WTC11 (cell line): Measurements from ENCODE around the gene E2F4. TPM values are rescaled to one million over a fixed set of nuclear protein-coding genes. Genes with fewer than 3 reads are reported as not detected.

Experiments used
- ATAC-seq: fragments of 200-7000 bp; cut with Tn5 transposase; 2 replicates; pipeline ENCODE4 v1.10.0; 2021; ENCODE audit warnings: mild to moderate bottlenecking, moderate library complexity
- CTCF ChIA-PET: fragments of 300-600 bp; sonication (Branson Sonifier 250); formaldehyde crosslinking; loops from one replicate; lab custom pipeline; 2021; ENCODE audit warnings: antibody characterized with exemption; lab: Charles Lee
- POLR2A ChIA-PET: fragments of 350-600 bp; sonication (Branson Sonifier 250); formaldehyde crosslinking; loops from one replicate; lab custom pipeline; 2021; ENCODE audit warnings: antibody characterized with exemption; lab: Charles Lee
- DNase-seq: peaks from one replicate; pipeline ENCODE4 v3.0.0; 2021; ENCODE audit warnings: low spot score
- H3K27ac Mint-ChIP-seq: 2 replicates; pipeline ENCODE4 v1.8.0; 2021; ENCODE audit warnings: mixed read lengths
- H3K27me3 Mint-ChIP-seq: 2 replicates; pipeline ENCODE4 v1.8.0; 2021; ENCODE audit warnings: low read depth, mild to moderate bottlenecking, moderate library complexity, mixed read lengths
- H3K36me3 Mint-ChIP-seq: 2 replicates; pipeline ENCODE4 v1.8.0; 2021; ENCODE audit warnings: mixed read lengths
- H3K4me1 Mint-ChIP-seq: 2 replicates; pipeline ENCODE4 v1.8.0; 2022; ENCODE audit warnings: mixed read lengths
- H3K4me3 Mint-ChIP-seq: 2 replicates; pipeline ENCODE4 v1.8.0; 2021; ENCODE audit warnings: mild to moderate bottlenecking, moderate library complexity, mixed read lengths
- H3K9me3 Mint-ChIP-seq: 2 replicates; pipeline ENCODE4 v1.8.0; 2021; ENCODE audit warnings: mixed read lengths
- ARID4B ChIP-seq: sonication (generic); formaldehyde crosslinking; IDR thresholded peaks from 2 replicates; pipeline ENCODE4 v1.8.0; 2023; ENCODE audit warnings: missing genetic modification reagents, mild to moderate bottlenecking, borderline replicate concordance
- CREB1 ChIP-seq: sonication (generic); formaldehyde crosslinking; IDR thresholded peaks from 2 replicates; pipeline ENCODE4 v1.8.0; 2023; ENCODE audit warnings: mild to moderate bottlenecking, missing genetic modification reagents
- ELF4 ChIP-seq: sonication (generic); formaldehyde crosslinking; IDR thresholded peaks from 2 replicates; pipeline ENCODE4 v1.8.1; 2022; ENCODE audit warnings: low read depth, mild to moderate bottlenecking, moderate library complexity, missing genetic modification reagents
- FOXK1 ChIP-seq: sonication (generic); formaldehyde crosslinking; IDR thresholded peaks from 2 replicates; pipeline ENCODE4 v1.8.0; 2022; ENCODE audit warnings: mild to moderate bottlenecking, moderate library complexity, missing genetic modification reagents
- FOXP1 ChIP-seq: sonication (generic); formaldehyde crosslinking; IDR thresholded peaks from 2 replicates; pipeline ENCODE4 v1.8.0; 2022; ENCODE audit warnings: missing genetic modification reagents, mild to moderate bottlenecking, moderate library complexity, borderline replicate concordance
- FOXP4 ChIP-seq: sonication (generic); formaldehyde crosslinking; IDR thresholded peaks from 2 replicates; pipeline ENCODE4 v1.8.0; 2022; ENCODE audit warnings: mild to moderate bottlenecking, missing genetic modification reagents
- GABPB1 ChIP-seq: sonication (generic); formaldehyde crosslinking; IDR thresholded peaks from 2 replicates; pipeline ENCODE4 v1.8.1; 2023; ENCODE audit warnings: mild to moderate bottlenecking, missing genetic modification reagents
- GTF2I ChIP-seq: fragments of 250-450 bp; sonication (Bioruptor Pico); conservative IDR thresholded peaks from 2 replicates; pipeline ENCODE4 v1.4.0; 2021; ENCODE audit warnings: mild to moderate bottlenecking
- JAZF1 ChIP-seq: fragments of 250-450 bp; sonication (Bioruptor Pico); IDR thresholded peaks from 2 replicates; pipeline ENCODE4 v1.9.0; 2021; ENCODE audit warnings: moderate library complexity, mild to moderate bottlenecking, inconsistent platforms
- MAX ChIP-seq: sonication (generic); formaldehyde crosslinking; IDR thresholded peaks from 2 replicates; pipeline ENCODE4 v1.8.0; 2022; ENCODE audit warnings: mild to moderate bottlenecking, missing genetic modification reagents
- NFE2L1 ChIP-seq: sonication (generic); formaldehyde crosslinking; IDR thresholded peaks from 2 replicates; pipeline ENCODE4 v1.8.1; 2023; ENCODE audit warnings: missing genetic modification reagents
- NFYB ChIP-seq: sonication (generic); formaldehyde crosslinking; conservative IDR thresholded peaks from 2 replicates; pipeline ENCODE4 v1.8.0; 2022; ENCODE audit warnings: low read depth, missing genetic modification reagents
- NR1H2 ChIP-seq: sonication (generic); formaldehyde crosslinking; IDR thresholded peaks from 2 replicates; pipeline ENCODE4 v1.9.0; 2021; ENCODE audit warnings: mild to moderate bottlenecking, moderate library complexity, missing genetic modification reagents
- PRDM15 ChIP-seq: sonication (generic); formaldehyde crosslinking; IDR thresholded peaks from 2 replicates; pipeline ENCODE4 v1.8.0; 2022; ENCODE audit warnings: missing genetic modification reagents
- SP1 ChIP-seq: sonication (generic); formaldehyde crosslinking; conservative IDR thresholded peaks from 2 replicates; pipeline ENCODE4 v1.8.1; 2022; ENCODE audit warnings: missing genetic modification reagents
- ZNF138 ChIP-seq: sonication (generic); formaldehyde crosslinking; conservative IDR thresholded peaks from 2 replicates; pipeline ENCODE4 v1.8.1; 2022; ENCODE audit warnings: mild to moderate bottlenecking, moderate library complexity, missing genetic modification reagents
- ZNF416 ChIP-seq: fragments of 250-450 bp; sonication (Bioruptor Pico); IDR thresholded peaks from 2 replicates; pipeline ENCODE4 v1.9.0; 2021; ENCODE audit warnings: mild to moderate bottlenecking, inconsistent platforms
- total RNA-seq: library from RNA; stranded (reverse); gene quantifications from 3 replicates; pipeline ENCODE4 v1.2.3, GENCODE V29; 2021

The E2F4 gene
- total RNA-seq, 1 experiment from 2014 or later: 85.0 TPM

GRCh38 chr16:67162506-67163163, 29.3 kb upstream of the E2F4 start (continued):
- TF ChIP-seq PRDM15 (CRISPR knock-in tag): peak; percentile 14; the same call in 1 of the 2 replicates
- no peak for TF ChIP-seq ZNF138 (CRISPR knock-in tag)
- TF ChIP-seq FOXP1 (CRISPR knock-in tag): no peak
- TF ChIP-seq, all 79 proteins: peak for 3

- ATAC-seq (peak; percentile 5), DNase-seq (peak; percentile 56)
- Mint-ChIP-seq H3K27ac (no peak overlapping the region), H3K36me3 (peaks cover 2% of the 10 kb centered on the region; the same call in 1 of the 2 replicates), H3K4me1 (peaks cover 42% of the 10 kb centered on the region), H3K9me3 (no peaks in the 10 kb centered on the region), H3K27me3 (peaks cover 99% of the 10 kb centered on the region), H3K4me3 (peak overlapping the region; percentile 58)
- POLR2A ChIA-PET: interaction anchor here (0.8 kb wide), 1 partner anchor 11 kb away, joined by 3 read pairs; no protein-coding TSS in a partner anchor
- CTCF ChIA-PET: interaction anchor here (0.9 to 15.6 kb wide), 10 partner anchors 6 to 202 kb away, joined by 3 to 386 read pairs (median 11); partner anchors contain the start of genes B3GNT9, CES3, ELMO3 and FBXL8
- TF ChIP-seq NFYB (CRISPR knock-in tag) (0 out of 2 replicates have a peak, but pooled peaks have one; percentile 14), SP1 (CRISPR knock-in tag) (peak; percentile 60), FOXK1 (CRISPR knock-in tag) (peak; percentile 16; the same call in 1 of the 2 replicates), CREB1 (CRISPR knock-in tag) (no peak), JAZF1 (CRISPR knock-in tag) (no peak), GABPB1 (CRISPR knock-in tag) (no peak), FOXP4 (CRISPR knock-in tag) (peak; percentile 71), MAX (peak; percentile 95), NR1H2 (CRISPR knock-in tag) (no peak), ZNF416 (CRISPR knock-in tag) (0 out of 2 replicates have a peak, but pooled peaks have one; percentile 19), ARID4B (no peak; the same call in 1 of the 2 replicates), PRDM15 (CRISPR knock-in tag) (no peak; the same call in 1 of the 2 replicates), GTF2I (CRISPR knock-in tag) (no peak), ELF4 (no peak), NFE2L1 (CRISPR knock-in tag) (no peak), FOXP1 (CRISPR knock-in tag) (peak; percentile 15; the same call in 1 of the 2 replicates)
Observed at GRCh38 chr16:67163164-67163998, 28.6 kb upstream of the E2F4 start.
